Activated T-cell treated with anti-CD3 and anti-CD28 coated beads, Interleukin-2, amount 50 U/mL, for 4 hours (primary cell): ENCODE data around the gene DLEC1. TPM values are rescaled to one million over a fixed set of nuclear protein-coding genes. Genes with fewer than 3 reads are reported as not detected.
"Not testable (repeated sequence)": the region's sequence is repeated elsewhere in the genome, so short reads cannot be mapped to it uniquely, and the experiment has no call there.

ENCODE experiments used
- ATAC-seq, 2 donors: fragments of 200-7000 bp; cut with Tn5 transposase; one replicate each; pipeline ENCODE4 v1.10.0; 2021
- DNase-seq: peaks from one replicate; pipeline ENCODE4 v3.0.0-alpha.2; 2020
- H3K27me3 Mint-ChIP-seq: one replicate; pipeline ENCODE4 v1.8.0; 2021; ENCODE audit warnings: low read depth, mixed read lengths
- H3K36me3 Mint-ChIP-seq: one replicate; pipeline ENCODE4 v1.8.0; 2022; ENCODE audit warnings: mixed read lengths; ENCODE audit not compliant: insufficient read depth
- H3K4me1 Mint-ChIP-seq: one replicate; pipeline ENCODE4 v1.8.0; 2021; ENCODE audit warnings: low read depth, mixed read lengths
- H3K4me3 Mint-ChIP-seq: one replicate; pipeline ENCODE4 v1.8.0; 2021; ENCODE audit warnings: mild to moderate bottlenecking, moderate library complexity, mixed read lengths
- H3K9me3 Mint-ChIP-seq: one replicate; pipeline ENCODE4 v1.8.0; 2021; ENCODE audit warnings: mixed read lengths
- total RNA-seq, 3 donors: library from RNA; stranded (reverse); gene quantifications; one replicate each; pipeline ENCODE4 v1.2.1, GENCODE V29; 2021

DLEC1 gene
- total RNA-seq, 3 donors from 2014 or later, result 0.05 to 0.16 (median 0.08) TPM

DNA sequence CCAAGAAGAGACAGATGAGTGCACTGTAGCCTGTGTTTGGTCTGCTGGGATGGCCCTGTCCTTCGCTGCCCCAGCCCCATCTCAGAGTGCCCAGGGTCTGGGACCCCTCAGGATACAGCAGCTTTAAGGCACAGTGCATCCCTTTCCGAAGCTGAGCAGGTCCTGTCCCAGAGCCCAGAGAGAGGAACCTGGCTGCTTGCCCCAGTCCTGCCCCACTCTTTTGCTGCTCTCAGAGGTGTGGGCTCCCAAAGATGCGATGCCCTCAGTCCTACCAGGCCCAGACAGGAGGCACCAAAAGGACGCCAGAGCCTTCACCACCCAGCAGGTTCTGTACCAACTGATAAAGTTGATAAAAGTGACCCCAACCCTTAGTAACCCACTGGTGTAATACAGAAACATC, 17.8 kb upstream of the DLEC1 start:
- ATAC-seq (no peak), DNase-seq (no peak)
- peaks cover 28% of the 10 kb centered on the region for H3K36me3 Mint-ChIP-seq
- no peaks in the 10 kb centered on the region for H3K27me3 Mint-ChIP-seq
- no peaks in the 10 kb centered on the region for H3K9me3 Mint-ChIP-seq
- no peak overlapping the region for H3K4me3 Mint-ChIP-seq
- peaks cover 34% of the 10 kb centered on the region for H3K4me1 Mint-ChIP-seq

DNA sequence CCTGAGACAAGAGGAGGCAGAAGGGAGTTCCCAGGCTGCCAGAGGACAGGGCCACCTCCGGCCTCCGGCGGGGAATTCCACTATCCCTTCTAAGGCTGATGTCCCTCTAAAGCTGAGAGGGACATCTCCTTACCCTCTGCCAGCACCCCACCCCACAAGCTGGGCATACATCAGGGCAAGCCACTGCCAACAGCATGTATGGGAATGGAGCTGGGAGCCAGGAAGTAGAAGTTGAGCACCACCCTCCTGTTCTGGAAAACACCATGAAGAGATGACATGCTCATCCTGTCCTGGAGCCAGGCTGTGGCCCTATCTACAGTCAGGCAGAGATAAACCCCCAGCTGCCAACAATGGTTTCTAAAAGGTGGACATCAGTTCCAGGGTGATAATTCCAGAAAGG, 16.7 kb upstream of the DLEC1 start:
- DNase-seq (no peak), ATAC-seq (no peak)
- Mint-ChIP-seq H3K36me3 (peaks cover 19% of the 10 kb centered on the region), H3K27me3 (no peaks in the 10 kb centered on the region), H3K4me1 (peaks cover 34% of the 10 kb centered on the region), H3K4me3 (no peak overlapping the region), H3K9me3 (no peaks in the 10 kb centered on the region)

DNA sequence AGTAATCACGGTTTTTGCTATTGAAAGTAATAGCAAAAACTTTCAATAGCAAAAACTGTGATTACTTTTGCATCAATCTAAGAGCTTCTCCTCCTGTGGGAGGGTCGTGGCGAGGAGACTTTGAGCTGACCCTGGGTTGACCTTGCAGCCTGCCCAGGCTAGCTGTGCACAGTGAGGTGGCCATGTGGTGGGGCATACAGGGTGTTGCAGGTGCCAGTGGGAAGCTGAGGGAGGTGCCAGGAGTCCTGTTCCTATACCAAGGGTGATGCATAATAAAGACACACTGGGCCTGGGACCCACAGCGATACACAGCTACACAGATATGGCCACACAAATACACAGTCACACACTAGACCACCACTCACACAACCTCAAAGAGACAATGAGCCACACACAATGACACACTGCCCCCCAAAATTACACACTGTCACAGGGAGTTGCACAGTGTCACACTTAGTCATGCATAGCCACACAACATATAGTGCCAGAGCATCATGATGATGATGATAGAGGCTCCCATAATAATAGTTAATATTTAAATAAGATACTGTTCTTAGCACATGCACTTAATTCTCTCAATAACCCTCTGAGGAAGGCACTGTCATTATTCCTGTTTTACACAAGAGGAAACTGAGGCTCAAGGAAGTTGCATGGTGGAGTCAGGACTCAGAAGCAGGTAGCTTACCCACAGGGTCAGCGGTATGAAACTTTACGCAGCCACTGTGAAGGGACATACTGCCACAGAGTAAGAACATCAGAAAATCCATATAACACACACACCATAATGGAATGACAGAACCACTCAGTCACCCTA, 15.9 kb upstream of the DLEC1 start:
- no peak for ATAC-seq
- Mint-ChIP-seq H3K4me1 (peaks cover 37% of the 10 kb centered on the region), H3K36me3 (peaks cover 12% of the 10 kb centered on the region), H3K4me3 (peak overlapping the region; percentile 88), H3K27me3 (no peaks in the 10 kb centered on the region), H3K9me3 (no peaks in the 10 kb centered on the region)
- DNase-seq, result no peak

DNA sequence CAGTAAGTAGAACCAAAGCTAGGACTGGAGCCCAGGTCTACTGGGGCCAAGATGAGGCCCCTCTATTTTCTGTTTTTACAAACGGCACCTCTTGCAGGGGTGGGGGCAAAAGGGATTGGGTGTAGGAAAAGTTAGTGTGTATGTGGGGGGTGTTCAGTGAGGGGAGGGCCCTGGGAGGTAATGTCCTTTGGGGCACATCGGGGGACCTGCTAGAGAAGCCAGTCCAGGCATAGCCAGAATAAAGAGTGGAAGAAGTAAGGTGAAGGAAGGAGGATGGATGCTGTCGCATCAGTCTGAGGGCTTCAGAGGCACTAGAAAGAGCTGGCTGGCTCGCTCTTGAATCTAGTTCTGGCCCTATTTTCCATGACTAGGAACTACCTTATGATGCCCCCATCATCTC, 12.2 kb upstream of the DLEC1 start:
- DNase-seq (no peak), ATAC-seq (no peak)
- no peaks in the 10 kb centered on the region for H3K9me3 Mint-ChIP-seq
- H3K27me3 Mint-ChIP-seq, result no peaks in the 10 kb centered on the region
- H3K4me3 Mint-ChIP-seq, result no peak overlapping the region
- no peaks in the 10 kb centered on the region for H3K36me3 Mint-ChIP-seq
- peaks cover 55% of the 10 kb centered on the region for H3K4me1 Mint-ChIP-seq

DNA sequence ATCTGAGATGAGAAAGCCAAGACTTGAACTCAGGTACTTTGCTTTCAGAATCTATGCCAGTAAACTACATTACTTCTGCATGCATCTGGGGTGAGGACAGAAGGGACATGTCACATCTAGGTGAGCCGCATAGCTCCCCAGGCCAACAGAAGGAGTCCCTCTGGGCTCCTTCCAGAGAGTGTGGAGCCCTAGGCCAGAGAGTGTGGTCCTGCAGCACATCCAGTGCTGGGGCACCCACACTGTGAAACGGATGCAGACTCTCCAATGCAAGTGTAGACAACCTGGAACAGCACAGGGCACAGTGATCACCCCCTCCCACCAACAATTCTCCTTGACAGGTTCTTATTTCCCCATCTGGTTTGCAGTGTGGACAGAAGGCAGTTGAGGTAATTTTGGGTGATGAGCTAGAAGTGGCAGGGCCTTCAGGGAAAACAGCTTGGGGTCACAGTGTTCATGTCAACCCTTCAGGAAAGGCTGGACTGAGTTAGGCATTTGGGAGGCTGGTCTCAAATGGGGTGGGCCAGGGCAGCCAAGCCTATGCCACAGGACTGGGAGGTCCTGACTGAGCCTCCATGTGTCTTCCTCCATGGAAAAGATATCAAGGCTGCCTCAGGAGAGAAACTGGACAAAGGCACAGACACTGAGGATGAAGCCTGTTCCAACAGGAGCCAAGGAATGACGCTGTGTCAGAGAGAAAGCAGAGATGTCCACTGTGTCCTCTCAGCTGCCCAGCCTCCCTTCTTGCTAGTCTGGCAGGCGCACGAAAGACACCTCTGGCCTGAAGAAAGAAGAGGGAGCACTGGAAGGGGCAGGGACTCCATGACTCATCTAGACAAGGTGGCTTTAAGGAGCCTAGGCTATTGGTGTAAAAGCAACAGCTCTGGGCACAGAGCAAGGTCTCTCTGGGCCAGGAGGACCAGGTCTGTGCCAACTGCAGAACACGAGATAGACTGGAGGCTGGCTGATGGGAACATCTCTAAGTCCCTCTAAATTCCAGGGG, 11.2 kb upstream of the DLEC1 start:
- Mint-ChIP-seq H3K4me1 (peaks cover 51% of the 10 kb centered on the region), H3K9me3 (no peaks in the 10 kb centered on the region), H3K36me3 (no peaks in the 10 kb centered on the region), H3K27me3 (no peaks in the 10 kb centered on the region), H3K4me3 (peak overlapping the region; percentile 53)
- no peak for ATAC-seq
- no peak for DNase-seq

DNA sequence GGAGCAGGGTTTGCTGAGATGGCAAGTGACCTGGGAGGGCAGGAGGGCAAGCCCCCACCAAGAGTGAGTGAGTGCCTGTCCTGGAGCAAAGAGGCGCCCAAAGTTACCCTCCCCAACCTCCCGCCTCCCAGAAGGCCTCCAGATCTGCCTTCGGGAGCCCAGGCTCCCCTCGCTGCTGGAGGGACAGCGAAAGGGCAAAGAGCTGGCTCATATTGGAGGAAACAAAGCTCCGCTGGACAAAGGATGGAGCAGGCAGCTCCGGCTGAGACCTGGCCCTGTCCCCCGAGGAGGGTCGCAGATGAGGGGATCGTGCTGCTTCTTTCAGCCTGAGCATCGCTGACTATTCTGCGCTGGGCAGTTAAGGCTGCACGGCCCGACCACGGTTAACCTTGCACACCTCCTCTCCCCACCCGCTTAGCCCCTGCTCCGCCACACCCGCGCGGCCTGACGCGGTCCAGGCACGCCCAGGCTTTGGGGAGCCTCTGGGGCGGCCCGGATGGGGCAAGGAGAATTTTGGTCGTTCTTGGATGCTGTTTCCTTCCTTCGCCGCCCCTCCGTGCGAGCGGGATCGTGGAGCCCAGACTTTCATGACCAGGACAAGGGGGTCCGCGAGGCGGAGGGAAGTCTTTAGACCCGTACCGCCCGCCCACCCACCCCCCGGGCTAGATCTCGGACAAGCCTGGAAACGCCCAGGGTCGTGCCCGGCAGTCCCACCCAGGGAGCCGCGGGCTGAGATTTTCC, 10.2 kb upstream of the DLEC1 start:
- peak overlapping the region; percentile 53 for H3K4me3 Mint-ChIP-seq
- H3K4me1 Mint-ChIP-seq, result peaks cover 41% of the 10 kb centered on the region
- no peak for DNase-seq
- H3K36me3 Mint-ChIP-seq, result no peaks in the 10 kb centered on the region
- ATAC-seq, result no peak
- H3K9me3 Mint-ChIP-seq, result no peaks in the 10 kb centered on the region
- peaks cover 3% of the 10 kb centered on the region for H3K27me3 Mint-ChIP-seq

DNA sequence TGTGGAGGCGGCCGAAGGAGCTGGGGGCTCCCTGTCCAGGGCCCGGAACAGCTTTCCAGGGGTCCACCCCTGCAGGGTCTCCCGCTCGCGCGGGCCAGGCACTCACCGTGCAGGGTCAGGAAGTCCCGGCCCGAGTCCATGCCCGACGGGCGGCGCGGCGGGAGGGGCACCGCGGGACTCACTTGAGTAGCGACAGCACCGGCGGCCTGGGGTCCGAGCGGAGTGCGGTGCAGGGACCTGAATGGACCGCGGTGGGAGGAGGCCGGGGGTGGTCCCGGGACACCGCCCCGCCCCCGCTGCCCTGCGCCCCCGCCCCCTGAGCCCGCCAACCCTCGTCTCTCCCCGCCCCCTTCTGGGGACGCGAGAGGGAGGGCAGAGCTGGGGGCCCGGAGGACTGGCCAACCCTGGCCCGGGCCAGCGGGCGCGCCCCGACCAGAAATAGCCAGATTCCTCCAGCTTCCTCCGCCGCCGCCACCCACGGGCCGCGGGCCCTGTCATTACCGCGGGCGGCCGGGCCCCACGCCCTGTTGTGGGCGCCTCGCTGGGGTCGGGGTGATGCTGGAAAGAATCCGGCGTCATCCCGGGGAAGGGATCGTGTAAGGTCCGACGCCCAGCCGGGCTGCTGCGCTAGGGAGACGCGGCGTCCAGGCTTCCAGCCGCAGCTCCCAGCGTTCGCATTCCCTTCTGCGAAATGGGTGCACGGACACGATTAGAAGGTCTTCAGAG, 9.4 kb upstream of the DLEC1 start, which contains the start of gene PLCD1:
TSS of gene PLCD1 (minus strand) at position 243 of the 726 bp plus-strand sequence. CDS start at position 140, 103 bp downstream.
- ATAC-seq (no peak), DNase-seq (no peak)
- Mint-ChIP-seq H3K4me3 (peak within 1 kb of the TSS; percentile 53), H3K4me1 (peaks cover 34% of the 10 kb centered on the region), H3K27me3 (peaks cover 3% of the 10 kb centered on the region), H3K9me3 (no peaks in the 10 kb centered on the region), H3K36me3 (no peaks in the 10 kb centered on the region)

DNA sequence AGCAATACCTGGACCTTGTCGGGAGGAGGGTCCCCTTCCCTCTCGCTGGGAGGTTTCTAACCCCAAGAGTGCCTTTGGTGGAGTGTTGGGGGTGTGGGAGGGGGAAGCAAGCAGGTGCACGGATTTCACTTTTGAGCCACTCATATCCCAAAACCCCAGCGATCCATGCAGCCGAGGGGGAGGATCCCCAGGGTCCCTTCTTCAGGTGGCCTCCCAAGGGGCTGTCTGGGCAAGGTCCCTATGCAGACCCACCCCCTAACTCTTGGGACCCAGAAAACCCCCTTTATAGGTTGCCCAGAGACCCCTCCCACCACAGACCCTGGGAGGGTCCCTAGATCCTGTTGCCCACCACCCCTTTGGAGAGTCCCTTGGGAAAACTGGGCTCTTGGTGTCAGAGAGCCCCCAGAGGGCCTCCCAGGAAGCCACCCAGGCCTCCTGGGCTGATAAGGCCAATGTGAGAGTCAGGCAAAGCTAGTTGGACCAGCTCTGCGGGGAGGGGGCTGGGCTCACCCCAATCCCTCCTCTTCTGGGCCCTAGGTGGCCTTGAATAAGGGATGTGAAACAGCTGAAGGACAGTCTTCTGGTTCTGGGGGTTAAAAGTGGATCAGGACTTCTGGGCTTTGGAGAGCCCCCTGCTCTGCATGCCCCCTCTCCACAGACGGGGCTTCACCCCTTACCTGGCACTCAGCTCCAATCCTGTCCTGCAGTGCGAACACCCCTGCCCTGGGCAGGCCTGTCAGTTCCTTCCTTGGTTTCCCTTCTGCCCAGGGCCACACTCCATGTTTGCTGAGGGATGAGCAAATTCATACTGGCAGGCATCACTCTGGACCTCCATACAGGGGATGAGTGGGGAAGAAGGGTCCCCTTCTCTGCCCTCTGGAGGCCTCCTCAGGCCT, 8.6 kb upstream of the DLEC1 start:
- ATAC-seq (no peak), DNase-seq (no peak)
- peaks cover 27% of the 10 kb centered on the region for H3K4me1 Mint-ChIP-seq
- H3K27me3 Mint-ChIP-seq, result peaks cover 3% of the 10 kb centered on the region
- no peaks in the 10 kb centered on the region for H3K36me3 Mint-ChIP-seq
- peak overlapping the region; percentile 53 for H3K4me3 Mint-ChIP-seq
- no peaks in the 10 kb centered on the region for H3K9me3 Mint-ChIP-seq

DNA sequence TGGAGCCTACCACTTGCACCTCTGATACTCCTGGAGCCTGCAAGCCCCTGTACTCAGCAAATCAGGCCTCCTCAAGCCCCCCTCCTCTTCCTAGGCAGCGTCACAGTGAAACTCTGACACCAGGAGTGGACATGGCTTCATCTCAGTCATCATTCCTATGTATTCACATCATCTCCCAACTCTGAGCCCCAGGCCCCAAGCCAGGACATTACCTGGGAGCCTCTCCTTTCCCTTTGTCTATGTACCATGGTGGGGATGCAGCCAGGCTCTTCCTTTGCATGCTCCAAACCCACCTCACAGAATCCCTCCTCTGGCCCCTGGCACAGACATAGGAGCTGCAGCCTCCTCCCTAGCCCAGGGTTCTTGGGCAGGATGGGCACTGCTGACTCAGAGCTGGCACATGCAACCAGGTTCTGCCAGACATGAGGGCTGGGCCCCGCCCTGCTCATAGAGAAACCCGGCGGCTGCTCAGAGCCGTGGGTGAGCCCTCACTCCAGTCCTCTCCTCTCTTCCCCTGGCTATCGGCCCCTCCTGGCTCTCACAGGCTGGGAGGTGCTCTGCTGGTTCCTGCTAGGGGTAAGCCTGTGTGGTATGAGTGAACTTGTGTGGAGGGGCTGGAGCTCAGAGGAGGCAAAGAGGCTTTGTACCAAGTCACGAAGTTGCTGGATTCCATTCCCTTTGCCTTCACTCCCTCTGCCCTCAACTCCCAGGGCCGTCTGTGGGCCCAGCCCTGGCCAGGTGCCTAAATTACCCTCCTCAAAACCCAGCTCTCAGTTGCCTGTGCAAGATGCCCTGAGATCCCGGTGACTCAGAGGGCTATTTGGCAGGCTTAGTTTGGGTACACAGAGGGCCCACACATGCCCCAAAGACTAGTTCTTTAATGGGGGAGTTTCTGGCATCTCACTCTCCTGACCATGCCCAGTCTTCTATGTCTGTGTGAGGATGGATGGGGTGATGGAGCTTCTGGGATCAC, 7.7 kb upstream of the DLEC1 start:
- DNase-seq, result peak; percentile 54
- peak; percentile 64 to 72 for ATAC-seq
- H3K4me3 Mint-ChIP-seq, result peak overlapping the region; percentile 53
- peaks cover 3% of the 10 kb centered on the region for H3K27me3 Mint-ChIP-seq
- H3K4me1 Mint-ChIP-seq, result peaks cover 21% of the 10 kb centered on the region
- H3K9me3 Mint-ChIP-seq, result no peaks in the 10 kb centered on the region
- H3K36me3 Mint-ChIP-seq, result no peaks in the 10 kb centered on the region

DNA sequence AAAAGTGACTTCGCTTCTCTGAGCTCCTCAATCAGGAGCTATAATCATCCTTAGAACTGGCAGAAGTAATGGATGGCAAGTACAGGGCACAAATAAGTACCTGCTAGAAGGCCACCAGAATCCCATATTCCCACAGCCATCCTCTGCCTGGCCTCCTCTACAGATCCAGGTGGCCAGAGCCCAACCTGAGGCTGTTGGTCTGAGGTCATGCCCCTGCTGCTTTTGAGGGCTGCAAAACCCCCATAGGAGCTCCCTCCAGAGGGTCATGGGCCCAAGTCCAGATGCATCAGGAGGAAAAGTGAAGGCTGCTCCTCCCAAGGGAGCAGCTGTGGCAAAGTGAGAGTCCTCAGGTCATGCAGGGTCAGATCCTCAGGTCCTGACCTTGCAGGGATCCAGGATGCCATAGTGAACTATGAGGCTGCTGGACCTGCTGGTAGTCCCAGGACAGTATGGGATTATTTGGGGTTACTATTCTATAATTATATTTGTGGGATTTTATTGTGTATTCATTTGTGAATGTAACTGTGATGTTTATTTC, 6.6 kb upstream of the DLEC1 start:
- ATAC-seq, result no peak
- H3K4me3 Mint-ChIP-seq, result no peak overlapping the region

DNA sequence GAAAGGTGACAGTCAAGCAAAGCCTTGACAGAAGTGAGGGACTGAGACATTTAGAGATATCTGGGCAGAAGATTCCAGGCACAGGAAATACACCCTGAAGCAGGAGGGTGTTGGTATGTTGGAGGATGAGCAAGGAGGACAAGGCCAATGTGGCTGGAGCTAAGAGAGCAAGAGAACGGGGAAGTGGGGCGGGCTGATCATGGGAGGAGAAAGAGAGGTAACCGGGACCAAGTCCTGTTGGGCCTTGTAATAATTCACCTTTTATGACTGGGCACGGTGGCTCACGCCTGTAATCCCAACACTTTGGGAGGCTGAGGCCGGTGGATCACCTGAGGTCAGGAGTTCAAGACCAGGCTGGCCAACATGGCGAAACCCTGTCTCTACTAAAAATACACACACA, 5.4 kb upstream of the DLEC1 start:
- not testable (repeated sequence) for DNase-seq, H3K36me3 Mint-ChIP-seq, H3K4me3 Mint-ChIP-seq, ATAC-seq, H3K27me3 Mint-ChIP-seq, H3K9me3 Mint-ChIP-seq
- H3K4me1 Mint-ChIP-seq, result peaks cover 31% of the 10 kb centered on the region

More for the DNA sequence above, 6.6 kb upstream of the DLEC1 start:
- Mint-ChIP-seq H3K27me3 (peaks cover 3% of the 10 kb centered on the region), H3K4me1 (peaks cover 25% of the 10 kb centered on the region), H3K36me3 (no peaks in the 10 kb centered on the region), H3K9me3 (no peaks in the 10 kb centered on the region)
- DNase-seq, result no peak

DNA sequence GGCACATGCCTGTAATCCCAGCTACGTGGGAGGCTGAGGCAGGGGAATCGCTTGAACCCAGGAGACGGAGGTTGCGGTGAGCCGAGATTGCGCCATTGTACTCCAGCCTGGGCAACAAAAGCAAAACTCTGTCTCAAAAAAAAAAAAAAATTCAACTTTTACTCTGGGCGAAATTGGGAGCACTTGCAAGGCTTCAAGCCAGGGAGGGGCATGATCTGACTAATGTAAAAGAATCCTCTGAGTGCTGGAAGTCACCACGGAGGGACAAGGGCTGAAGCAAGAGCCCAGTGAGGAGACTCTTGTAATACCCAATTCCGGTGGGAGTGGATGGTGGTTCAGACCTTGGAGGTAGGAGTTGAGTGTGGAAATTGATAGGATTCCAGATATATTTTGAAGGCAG, 4.7 kb upstream of the DLEC1 start:
- H3K27me3 Mint-ChIP-seq, H3K36me3 Mint-ChIP-seq, ATAC-seq, H3K4me3 Mint-ChIP-seq, DNase-seq: not testable (repeated sequence)
- Mint-ChIP-seq H3K4me1 (peaks cover 38% of the 10 kb centered on the region), H3K9me3 (peaks cover 10% of the 10 kb centered on the region)
